IPS DF 4.7 (cell line): ENCODE data around the gene RFLNA.

Experiments used
- DNase-seq: peaks from one replicate; pipeline ENCODE4 v3.0.0-alpha.2; 2013; ENCODE audit warnings: low spot score; ENCODE audit errors: extremely low read depth

The RFLNA gene

DNA sequence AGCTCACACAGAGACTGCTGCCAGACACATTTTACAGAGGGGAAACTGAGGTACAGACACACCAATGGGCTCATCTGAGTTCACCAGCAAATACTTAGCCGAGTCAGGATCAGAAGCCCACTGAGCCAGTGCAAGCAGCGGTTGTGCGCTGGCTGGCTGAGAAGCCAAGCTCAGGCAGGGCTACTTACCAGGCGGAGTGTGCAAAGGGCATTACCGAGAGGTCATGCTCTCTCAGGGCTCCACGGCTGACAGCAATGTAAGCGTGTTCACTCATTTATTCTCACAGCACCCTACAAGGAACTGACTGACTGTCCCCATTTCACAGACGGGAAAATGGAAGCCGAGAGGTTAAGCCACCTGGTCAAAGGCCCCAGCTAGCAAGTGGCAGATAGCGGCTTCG, 63.7 kb downstream of the RFLNA start:
- DNase-seq: no peak

GRCh38 chr12:124359671-124360581, 65.0 kb downstream of the RFLNA start:
- DNase-seq: no peak

DNA sequence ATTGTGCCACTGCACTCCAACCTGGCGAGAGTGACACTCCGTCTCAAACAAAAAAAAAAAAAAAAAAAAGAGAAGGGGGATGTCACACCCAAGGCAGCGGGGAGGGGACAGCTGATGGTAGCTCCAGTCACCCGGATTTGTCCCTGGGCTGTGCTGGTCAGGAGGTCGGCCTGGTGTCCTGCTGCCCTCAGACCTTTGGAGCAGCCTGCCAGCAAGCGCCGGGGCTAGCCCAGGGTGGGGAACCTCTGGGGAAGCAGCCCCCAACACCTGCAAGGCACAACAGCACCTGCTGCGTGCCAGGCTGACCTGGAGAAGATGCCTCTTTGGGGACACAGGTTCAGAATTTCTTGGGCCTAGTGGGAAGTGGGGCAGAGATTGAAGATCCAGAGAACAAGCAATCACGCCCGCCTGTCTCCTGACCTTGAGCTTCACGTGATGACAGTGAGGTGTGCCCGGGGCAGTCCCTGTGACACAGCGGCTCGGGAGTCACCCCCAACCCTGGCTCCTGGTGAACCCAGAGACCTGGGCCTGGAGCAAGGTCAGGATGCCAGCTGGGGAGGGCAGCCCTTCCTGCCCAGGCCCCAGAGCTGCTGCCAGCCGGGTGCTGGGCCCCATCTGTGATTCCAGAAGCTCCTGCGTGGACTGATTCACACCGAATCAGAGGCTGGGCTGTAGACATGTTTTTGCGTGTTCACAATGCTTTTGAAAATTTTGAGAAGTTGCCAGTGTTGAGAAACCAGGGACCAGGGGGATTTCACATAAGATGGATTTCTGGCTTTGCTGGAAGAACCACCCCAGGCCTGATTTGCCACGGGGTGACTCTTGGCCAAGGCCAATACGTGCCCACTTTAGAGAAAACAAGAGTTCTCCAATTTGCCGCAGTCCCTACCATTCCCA, 66.4 kb downstream of the RFLNA start:
- DNase-seq: no peak

GRCh38 chr12:124361996-124362395, 67.1 kb downstream of the RFLNA start:
- no peak for DNase-seq

GRCh38 chr12:124363353-124363965, 68.6 kb downstream of the RFLNA start:
- DNase-seq: no peak

- no peak for DNase-seq
These were observed 69.7 kb downstream of the RFLNA start for GRCh38 chr12:124364543-124364942.
